UCSD-AML1 (cell line): Measurements from ENCODE around the gene TMEM14A.

Experiments
- DNase-seq: peaks from one replicate; lab custom pipeline; 2025; ENCODE audit not compliant: unreplicated experiment; lab: John Stamatoyannopoulos, UW

TMEM14A gene, protein sequence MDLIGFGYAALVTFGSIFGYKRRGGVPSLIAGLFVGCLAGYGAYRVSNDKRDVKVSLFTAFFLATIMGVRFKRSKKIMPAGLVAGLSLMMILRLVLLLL

GRCh38 chr6:52670502-52671409 is at the start of gene TMEM14A:
TSS of gene TMEM14A (plus strand) at chr6:52671113. CDS start at chr6:52677103, 5,990 bp downstream.
- peak; percentile 90 for DNase-seq

GRCh38 chr6:52621631-52622030 is 49.3 kb upstream of the TMEM14A start:
- DNase-seq = no peak

DNA sequence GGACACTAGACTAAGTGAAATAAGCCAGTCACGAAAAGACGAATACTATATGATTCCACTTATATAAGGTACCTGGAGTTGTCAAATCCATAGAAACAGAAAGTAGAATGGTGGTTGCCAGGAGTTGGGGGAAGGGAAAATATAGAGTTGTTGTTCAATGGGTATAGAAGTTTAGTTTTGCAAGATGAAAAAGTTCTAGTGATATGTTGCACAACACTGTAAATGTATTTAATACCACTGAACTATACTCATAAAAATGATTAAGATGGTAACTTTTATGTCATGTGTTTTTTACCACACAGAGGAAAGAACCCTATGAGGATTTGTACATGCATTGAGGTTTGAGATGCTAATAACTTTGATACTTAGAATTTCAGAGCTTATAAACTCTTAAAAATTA is 48.1 kb upstream of the TMEM14A start:
- no peak for DNase-seq

- no peak for DNase-seq
These were observed 38.9 kb upstream of the TMEM14A start for GRCh38 chr6:52632011-52632410.

DNA sequence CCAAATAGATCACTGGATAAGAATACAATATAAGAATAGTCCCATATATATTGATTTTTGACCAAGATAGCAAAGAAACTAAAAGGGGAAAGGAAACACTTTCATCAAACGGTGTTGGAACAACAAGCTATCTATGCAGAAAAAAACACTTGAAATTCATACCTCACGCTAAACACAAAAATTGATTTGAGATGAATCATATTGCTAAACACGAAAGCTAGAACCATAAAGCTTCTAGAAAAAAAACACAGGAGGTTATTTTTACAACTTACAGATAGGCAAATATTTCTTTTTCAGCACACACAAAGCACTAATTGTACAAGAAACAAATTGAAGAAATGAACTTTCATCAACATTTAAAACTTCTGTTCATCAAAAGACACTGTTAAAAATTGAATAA is 36.7 kb upstream of the TMEM14A start:
- no peak for DNase-seq

GRCh38 chr6:52635049-52635577 is 35.8 kb upstream of the TMEM14A start:
- no peak for DNase-seq

GRCh38 chr6:52636830-52637229 is 34.1 kb upstream of the TMEM14A start:
- no peak for DNase-seq

DNA sequence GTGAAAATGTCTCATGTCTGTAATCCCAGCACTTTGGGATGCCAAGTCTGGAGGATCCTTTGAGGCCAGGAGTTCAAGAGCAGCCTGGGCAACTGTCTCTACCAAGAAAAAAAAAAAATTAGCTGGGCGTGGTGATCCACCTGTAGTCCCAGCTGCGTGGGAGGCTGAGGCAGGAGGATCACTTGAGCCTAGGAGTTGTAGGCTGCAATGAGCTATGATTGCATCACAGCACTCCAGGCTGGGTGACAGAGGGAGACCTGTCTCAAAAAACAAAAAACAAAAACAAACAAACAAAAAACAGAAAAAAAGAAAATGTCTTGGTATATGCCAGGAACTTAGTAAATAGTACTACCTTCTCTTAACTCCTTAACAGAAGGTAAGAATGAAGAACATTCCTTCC is 31.4 kb upstream of the TMEM14A start:
- DNase-seq = no peak

- no peak for DNase-seq
These were observed 30.7 kb upstream of the TMEM14A start for GRCh38 chr6:52640170-52640569.

GRCh38 chr6:52640916-52641315 is 30.0 kb upstream of the TMEM14A start:
- DNase-seq = no peak

- DNase-seq = no peak
These were observed 29.5 kb upstream of the TMEM14A start for GRCh38 chr6:52641388-52641787.

DNA sequence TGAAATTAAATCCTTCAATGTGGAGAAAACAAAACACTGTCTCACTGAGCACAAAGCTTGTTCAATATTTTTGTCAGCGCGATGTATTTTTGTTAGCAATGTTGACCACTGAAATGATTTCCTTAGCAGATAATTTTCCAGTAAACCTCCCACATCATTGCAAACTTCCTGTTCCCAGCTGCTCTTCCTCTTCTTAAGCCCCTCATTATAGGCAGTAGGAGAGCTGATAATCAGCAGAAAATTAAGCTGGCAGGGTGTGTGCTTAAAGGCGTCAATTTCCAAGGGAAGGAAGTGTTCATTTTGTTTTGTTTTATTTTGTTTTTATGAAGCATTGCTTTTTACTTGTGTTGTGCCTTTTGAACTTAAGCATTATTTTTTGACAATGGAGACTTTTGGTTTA is 29.1 kb upstream of the TMEM14A start:
- no peak for DNase-seq

DNA sequence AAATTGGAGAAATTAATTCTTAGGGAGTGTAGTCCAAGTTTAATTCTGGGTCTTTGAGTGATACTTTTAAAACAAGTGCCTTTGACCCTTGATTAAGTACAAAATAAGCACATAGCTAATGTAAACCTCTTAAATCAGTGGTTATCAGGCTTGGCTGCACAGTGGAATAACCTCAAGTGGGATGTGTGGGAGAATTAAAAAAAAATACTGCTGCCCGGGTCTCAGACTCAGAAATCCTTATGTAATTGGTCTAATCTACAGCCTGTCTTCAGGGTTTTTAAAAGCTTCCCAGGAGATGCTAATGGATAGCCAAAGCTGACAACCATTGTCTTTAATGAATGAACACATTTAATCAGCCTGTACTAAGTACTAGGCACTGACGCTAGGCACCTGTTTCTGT is 28.5 kb upstream of the TMEM14A start:
- no peak for DNase-seq

GRCh38 chr6:52643158-52643557 is 27.8 kb upstream of the TMEM14A start:
- no peak for DNase-seq

- DNase-seq = no peak
These were observed 26.7 kb upstream of the TMEM14A start for GRCh38 chr6:52644253-52644652.

DNA sequence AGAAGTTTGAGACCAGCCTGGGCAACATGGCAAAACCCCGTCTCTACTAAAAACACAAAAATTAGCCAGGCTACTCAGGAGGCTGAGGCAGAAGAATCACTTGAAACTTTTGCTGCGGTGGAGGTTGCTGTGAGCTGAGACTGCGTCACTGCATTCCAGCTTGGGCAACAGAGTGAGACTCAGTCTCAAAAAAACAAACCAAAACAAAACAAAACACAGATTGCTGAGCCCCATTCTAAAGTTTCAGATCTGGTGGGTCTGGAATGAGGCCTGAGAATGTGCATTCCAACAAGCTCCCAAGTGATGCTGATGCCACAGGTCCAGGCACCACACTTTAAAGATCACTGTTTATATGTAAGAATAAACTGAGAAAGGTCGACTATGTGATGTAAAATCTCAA is 24.9 kb upstream of the TMEM14A start:
- no peak for DNase-seq

DNA sequence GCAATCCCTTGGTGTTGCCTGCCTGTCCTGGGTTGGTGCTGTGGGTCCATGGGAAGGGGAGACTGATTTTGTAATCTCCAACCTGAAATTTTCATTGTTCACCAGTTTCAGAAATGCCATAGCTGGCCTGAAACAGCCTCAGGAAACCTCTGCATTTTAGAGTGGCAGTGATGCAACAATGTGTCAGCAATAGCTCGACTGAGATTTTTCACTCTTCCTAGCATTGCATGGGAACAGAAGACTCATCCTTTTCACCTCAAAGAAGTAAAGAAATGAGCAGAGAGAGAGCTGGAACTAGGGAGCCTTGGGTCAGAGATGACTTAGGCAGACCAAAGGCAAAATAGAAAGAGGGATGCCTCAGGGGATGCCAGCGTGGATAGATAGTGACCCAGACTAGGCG is 23.7 kb upstream of the TMEM14A start:
- no peak for DNase-seq

GRCh38 chr6:52649536-52650160 is 21.3 kb upstream of the TMEM14A start:
- no peak for DNase-seq

DNA sequence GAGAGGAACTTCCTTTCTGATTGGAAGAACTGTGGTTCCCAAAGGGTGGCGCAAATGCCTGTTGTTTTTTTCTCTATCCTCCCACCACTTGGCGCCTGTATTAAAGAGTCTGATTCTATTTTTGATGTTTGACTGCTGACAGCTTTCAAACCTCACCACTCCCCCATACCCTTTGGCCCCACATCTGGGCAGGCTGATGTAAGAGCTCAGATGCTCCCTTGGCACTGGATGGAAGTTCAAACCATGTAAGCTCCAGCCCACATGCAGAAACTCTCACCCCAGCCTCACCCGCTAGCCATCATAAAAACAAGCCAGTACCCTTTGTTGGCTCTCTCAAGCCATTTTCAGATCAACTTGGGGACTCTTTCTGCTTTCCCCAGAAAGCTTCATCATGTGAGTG is 20.0 kb upstream of the TMEM14A start:
- DNase-seq = peak; percentile 42

DNA sequence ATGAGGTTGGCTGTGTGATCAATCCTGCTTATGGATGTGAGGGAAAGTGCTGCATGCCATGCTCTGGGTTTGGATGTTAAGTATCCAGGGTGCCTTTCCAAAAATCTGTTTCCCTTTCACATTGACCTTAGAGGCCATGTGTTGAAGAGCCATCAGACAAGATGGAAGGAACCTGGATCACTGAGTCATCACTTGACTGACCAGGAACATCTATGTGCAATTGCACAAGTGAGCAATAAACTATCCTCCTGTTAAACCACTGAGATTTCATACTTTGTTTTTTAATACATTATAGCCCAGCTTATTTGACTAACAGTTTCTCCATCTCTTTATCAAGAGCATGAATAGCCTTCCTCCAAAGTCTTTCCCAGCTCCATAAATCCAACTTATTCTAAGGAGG is 17.8 kb upstream of the TMEM14A start:
- DNase-seq = no peak

DNA sequence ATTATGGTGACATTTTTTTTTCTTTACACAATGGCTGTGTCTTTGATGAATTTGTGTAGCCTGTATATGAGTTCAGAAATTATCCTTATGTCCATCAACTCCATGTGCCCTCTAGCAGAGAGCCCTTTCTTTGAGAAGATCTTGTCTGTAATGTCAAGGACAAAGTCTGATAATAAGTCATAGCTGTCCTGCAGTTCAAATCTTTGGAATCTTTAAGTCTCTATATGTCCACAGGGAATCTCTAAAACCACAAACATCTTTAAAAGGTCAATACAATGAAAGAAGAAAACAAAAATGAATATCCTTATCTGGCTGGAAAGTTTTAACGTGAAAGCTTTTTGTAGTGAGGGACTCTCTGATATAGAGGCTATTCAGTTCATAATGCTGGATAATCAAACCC is 16.9 kb upstream of the TMEM14A start:
- no peak for DNase-seq

DNA sequence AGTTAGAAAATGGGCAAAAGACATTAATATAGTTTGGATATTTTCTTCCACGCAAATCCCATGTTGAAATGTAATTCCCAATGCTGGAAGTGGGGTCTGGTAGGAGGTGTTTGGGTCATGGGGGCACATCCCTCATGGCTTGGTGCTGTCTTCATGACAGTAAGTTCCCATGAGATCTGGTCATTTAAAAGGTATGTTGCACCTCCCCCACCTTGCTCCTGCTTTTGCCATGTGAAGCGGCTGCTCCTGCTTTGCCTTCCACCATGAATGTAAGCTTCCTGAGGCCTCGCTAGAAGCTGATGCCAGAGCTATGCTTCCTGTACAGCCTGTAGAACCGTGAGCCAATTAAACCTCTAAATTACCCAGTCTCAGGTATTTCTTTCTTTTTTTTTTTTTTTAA is 16.3 kb upstream of the TMEM14A start:
- no peak for DNase-seq
